ENCODE measurements around the gene CDK4. TPM values are rescaled to one million over a fixed set of nuclear protein-coding genes. Genes with fewer than 3 reads are reported as not detected.

The CDK4 gene
- total and polyA plus RNA-seq, 2 of the 13 experiments (the other 11 are each of a cell fraction or from before 2014, with no cell fraction given), result 191 to 209 TPM

GRCh38 chr12:57775563-57776246, 23.6 kb upstream of the CDK4 start:
- peaks cover 12% of the 10 kb centered on the region for H3K79me2 ChIP-seq (ENCODE audit: insufficient read depth, low read length)
- CTCF ChIA-PET (ENCODE audit: low intra/inter-chr PET ratio, low total read pairs), result no interaction called here
- no peak overlapping the region for H2AFZ ChIP-seq (ENCODE audit: low read length)
- no peak overlapping the region for H3K27ac ChIP-seq (ENCODE audit: extremely low read length, insufficient read depth, low read length)
- peaks cover 17% of the 10 kb centered on the region for H3K4me1 ChIP-seq (ENCODE audit: insufficient read depth, low read length)
- peaks cover 5 to 6% of the 10 kb centered on the region in 2 experiments for H3K36me3 ChIP-seq (replicated peaks in 1 of 2; ENCODE audit: control insufficient read depth in 1 of 2, insufficient read depth in 2 of 2, low read length in 2 of 2)
- POLR2A ChIA-PET, result no interaction called here
- BruUV-seq (replicated peaks), result no TSS peak
- 86% methylated on average over 4 of the region's 4 CpGs for WGBS (ENCODE audit: low lambda C conversion rate)
- H3K27me3 ChIP-seq (ENCODE audit: control insufficient read depth in 1 of 2, insufficient read depth in 2 of 2, low read length in 2 of 2), result no peaks in the 10 kb centered on the region; a peak in 1 of 5 replicates
- H4K20me1 ChIP-seq (ENCODE audit: insufficient read depth, low read length), result no peaks in the 10 kb centered on the region
- ATAC-seq (no peak), DNase-seq (ENCODE audit: low spot score) (no peak), FAIRE-seq (peak; percentile 53)
- TF ChIP-seq POLR2A (IDR thresholded peaks at IDR 0.05; ENCODE audit: insufficient read depth in 1 of 2, low read depth in 2 of 2, low read length in 2 of 2) (no peak), NFIC (IDR thresholded peaks at IDR 0.05; ENCODE audit: low read length) (no peak), KLF6 (CRISPR knock-in tag; IDR thresholded peaks at IDR 0.05) (no peak), ZNF83 (CRISPR knock-in tag; IDR thresholded peaks at IDR 0.05; ENCODE audit: borderline replicate concordance) (no peak), BATF2 (CRISPR knock-in tag; IDR thresholded peaks at IDR 0.05) (no peak), CENPX (CRISPR knock-in tag; IDR thresholded peaks at IDR 0.05) (no peak), IRX3 (CRISPR knock-in tag; IDR thresholded peaks at IDR 0.05; ENCODE audit: borderline replicate concordance, low read depth) (no peak), ZFP91 (CRISPR knock-in tag; IDR thresholded peaks at IDR 0.05; ENCODE audit: borderline replicate concordance) (no peak), RARA (CRISPR knock-in tag; IDR thresholded peaks at IDR 0.05) (no peak), ZBTB25 (CRISPR knock-in tag; IDR thresholded peaks at IDR 0.05) (no peak), ARID5B (CRISPR knock-in tag; IDR thresholded peaks at IDR 0.05) (no peak), ZNF710 (CRISPR knock-in tag; IDR thresholded peaks at IDR 0.05; ENCODE audit: borderline replicate concordance) (no peak), FOXA3 (CRISPR knock-in tag; IDR thresholded peaks at IDR 0.05) (no peak), HES4 (CRISPR knock-in tag; IDR thresholded peaks at IDR 0.05; ENCODE audit: borderline replicate concordance) (no peak)
- in situ Hi-C loops (cut with HindIII; ENCODE audit: extremely low pct_ligation_motif_present, low pct_unique_long_range_greater_than_20kb) (no loop called here), intact Hi-C loops (cut with micrococcal nuclease; ENCODE audit: unreplicated experiment) (no loop called here)
- no peak overlapping the region for H3K4me2 ChIP-seq (ENCODE audit: low read depth, low read length)
- no peaks in the 10 kb centered on the region for H3K9me3 ChIP-seq (ENCODE audit: low read length)
- no peak overlapping the region for H3K9ac ChIP-seq (ENCODE audit: insufficient read depth, low read depth, low read length)
- no peak overlapping the region for H3K4me3 ChIP-seq (replicated peaks in 1 of 3; ENCODE audit: insufficient read depth in 1 of 3, low read depth in 2 of 3, low read length in 3 of 3)
